Measurements from ENCODE around the gene SH3GL1.

The SH3GL1 gene

DNA sequence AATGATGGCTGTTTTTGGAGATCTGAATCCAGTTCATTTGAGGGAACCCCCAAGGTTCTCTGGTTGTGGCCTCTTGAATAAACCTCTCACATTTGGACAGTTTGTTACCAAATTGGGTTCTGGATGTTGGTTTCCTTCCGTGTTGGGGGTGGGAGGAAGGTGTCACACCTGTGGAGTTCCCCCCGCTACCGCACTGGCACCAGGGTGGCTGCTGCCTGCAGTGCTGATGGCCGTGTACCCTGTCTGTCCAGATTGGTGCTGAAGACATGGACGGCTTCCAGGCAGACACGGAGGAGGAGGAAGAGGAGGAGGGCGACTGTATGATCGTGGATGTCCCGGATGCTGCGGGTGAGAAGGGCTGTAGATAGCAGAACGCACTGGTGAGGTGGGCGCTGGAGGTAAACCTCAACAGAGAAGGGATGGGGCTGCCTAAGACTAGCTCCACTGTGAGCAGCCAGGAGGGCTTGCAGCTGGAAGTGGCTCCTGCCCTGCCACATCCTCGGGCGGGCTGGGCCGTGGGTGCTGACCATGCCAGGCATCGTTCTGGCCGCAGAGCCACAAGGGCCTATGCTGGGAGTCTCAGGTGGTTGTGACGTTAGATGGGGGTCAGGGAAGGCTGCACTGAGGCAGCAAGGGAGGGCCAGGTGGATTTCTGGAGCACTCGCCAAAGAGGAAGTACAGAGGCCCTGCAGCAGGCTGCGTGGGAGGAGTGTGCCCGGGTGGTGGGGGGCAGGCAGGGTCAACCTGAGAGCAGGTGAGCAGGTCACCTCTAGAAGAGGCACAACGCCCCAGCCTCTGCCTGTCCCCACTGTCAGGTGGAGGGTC is 41.9 kb upstream of the SH3GL1 start:
- no peak for TF ChIP-seq ZNF274 (IDR thresholded peaks at IDR 0.05; ENCODE audit: low read depth, low read length)
- H3K4me3 ChIP-seq (ENCODE audit: low read length): no peak overlapping the region

DNA sequence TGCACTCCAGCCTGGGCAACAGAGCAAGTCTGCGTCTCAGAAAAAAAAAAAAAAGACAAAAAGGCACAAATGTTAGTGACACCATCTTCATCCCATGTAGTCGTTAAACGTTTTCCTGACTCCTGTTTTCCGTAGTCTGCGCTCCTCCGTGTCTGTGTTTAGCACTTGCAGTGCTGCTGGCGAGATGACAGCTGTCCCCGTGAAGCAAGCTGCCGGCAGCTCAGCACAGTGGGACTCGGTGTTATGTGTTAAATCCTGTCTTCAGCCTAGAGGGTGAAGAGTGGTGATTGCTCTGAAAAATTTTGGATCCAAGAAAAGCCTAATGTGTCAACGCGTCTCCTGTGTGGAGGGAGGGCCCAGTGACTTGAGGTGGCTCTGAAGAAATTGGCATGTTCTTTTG is 38.9 kb upstream of the SH3GL1 start:
- H3K4me3 ChIP-seq (ENCODE audit: low read length): no peak overlapping the region
- no peak for TF ChIP-seq ZNF274 (IDR thresholded peaks at IDR 0.05; ENCODE audit: low read depth, low read length)

DNA sequence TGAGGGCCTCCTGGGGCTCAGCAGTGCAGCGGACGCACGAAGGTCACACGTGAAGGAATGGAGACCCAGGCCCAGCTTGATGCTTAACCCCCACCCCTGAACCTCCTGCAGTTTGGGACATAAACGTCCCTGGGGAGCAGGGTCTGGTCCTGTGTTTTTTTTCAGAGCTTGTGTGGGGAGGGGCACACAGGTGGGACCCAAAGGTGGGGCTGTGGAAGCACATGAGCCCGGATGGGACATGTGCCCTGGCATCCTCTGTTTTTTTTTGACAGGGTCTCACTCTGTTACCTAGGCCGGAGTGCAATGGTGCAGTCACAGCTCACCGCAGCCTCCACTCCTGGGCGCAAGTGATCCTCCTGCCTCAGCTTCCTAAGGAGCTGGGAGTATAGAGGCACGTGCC is 36.8 kb upstream of the SH3GL1 start:
- no peak overlapping the region for H3K4me3 ChIP-seq (ENCODE audit: low read length)
- TF ChIP-seq ZNF274 (IDR thresholded peaks at IDR 0.05; ENCODE audit: low read depth, low read length): no peak

- TF ChIP-seq ZNF274 (IDR thresholded peaks at IDR 0.05; ENCODE audit: low read depth, low read length): no peak
These were observed 35.9 kb upstream of the SH3GL1 start for GRCh38 chr19:4436231-4436630.

DNA sequence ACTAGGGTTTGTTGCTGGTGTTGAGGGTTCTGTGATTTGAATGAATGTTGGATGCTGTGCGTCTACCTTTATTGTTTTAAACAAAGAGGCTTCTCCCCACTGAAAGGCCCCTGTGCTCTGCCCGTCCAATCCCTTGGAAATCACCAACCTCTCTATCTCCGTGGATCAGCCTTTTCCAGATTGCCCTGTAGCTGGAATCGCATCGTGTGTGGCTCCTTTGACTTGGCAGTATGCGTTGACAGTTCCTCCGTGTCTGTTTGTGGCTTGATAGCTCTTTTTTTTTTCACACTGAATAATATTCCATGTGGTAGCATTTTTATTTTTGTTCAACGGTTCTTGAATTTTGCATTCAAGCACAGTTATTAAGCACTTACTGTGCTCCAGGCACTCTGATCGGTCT is 34.0 kb upstream of the SH3GL1 start:
- no peak overlapping the region for H3K4me3 ChIP-seq (ENCODE audit: low read length)
- no peak for TF ChIP-seq ZNF274 (IDR thresholded peaks at IDR 0.05; ENCODE audit: low read depth, low read length)

More at GRCh38 chr19:4436231-4436630, 35.9 kb upstream of the SH3GL1 start:
- H3K4me3 ChIP-seq (ENCODE audit: low read length): no peak overlapping the region

- no peak for TF ChIP-seq ZNF274 (IDR thresholded peaks at IDR 0.05; ENCODE audit: low read depth, low read length)
- H3K4me3 ChIP-seq (ENCODE audit: low read length): no peak overlapping the region
These were observed 32.7 kb upstream of the SH3GL1 start for GRCh38 chr19:4432918-4433506.

- no peak overlapping the region for H3K4me3 ChIP-seq (ENCODE audit: low read length)
- no peak for TF ChIP-seq ZNF274 (IDR thresholded peaks at IDR 0.05; ENCODE audit: low read depth, low read length)
These were observed 31.7 kb upstream of the SH3GL1 start for GRCh38 chr19:4431808-4432674.

DNA sequence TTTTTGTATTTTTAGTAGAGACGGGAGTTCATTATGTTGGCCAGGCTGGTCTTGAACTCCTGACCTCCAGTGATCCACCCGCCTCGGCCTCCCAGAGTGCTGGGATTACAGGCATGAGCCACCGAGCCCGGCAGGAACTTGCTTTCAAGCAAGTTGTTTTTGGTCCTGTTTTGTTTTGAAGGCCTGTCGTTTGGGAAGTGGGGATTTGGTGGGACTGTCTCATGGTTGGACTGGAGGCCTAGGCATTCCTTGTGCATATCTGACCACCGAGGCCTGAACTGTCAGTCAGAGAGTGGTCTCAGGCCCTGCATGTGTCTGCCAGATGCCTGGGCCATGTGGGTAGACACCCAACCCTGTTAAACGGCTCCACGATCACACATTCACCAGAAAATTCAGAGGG is 30.9 kb upstream of the SH3GL1 start:
- TF ChIP-seq ZNF274 (IDR thresholded peaks at IDR 0.05; ENCODE audit: low read depth, low read length): no peak

DNA sequence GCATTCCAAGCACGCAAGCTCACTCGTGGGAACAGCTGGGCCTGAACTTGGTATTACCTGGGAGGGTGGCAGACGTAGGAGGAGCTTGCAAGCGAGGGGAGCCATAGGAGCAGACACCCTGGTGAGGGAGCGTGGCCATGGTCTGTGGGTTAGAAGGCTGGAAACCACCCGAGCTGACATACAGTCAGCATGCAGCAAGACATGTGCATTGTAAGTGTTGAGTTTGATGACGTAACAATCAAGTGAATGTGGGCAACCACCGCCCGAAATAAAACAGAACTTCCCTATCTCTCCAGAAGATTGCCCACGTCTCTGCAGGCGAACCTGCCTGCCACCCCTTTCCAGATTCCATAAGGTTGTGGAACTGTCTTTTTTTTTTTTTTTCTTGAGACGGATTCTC is 30.4 kb upstream of the SH3GL1 start:
- no peak overlapping the region for H3K4me3 ChIP-seq (ENCODE audit: low read length)
- TF ChIP-seq ZNF274 (IDR thresholded peaks at IDR 0.05; ENCODE audit: low read depth, low read length): no peak

More for the DNA sequence above, 30.9 kb upstream of the SH3GL1 start:
- H3K4me3 ChIP-seq (ENCODE audit: low read length): no peak overlapping the region

DNA sequence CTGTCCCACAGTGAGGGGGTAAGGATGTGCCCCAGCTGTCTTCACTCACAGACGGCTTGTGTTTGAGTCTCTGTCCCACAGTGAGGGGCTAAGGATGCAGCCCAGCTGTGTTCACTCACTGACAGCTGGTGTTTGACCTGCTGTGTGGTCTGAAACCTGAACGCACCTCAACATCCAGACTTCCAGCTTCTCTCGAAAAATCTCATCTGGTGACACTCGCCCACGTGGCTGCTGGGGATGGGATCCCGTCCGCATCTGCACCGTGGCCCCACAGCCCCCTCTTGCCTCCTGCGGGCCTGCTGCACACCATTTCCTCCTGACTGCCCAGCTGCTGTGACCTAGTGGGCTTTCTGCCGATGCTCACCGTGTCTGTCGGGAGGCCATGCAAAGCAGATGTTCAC is 29.4 kb upstream of the SH3GL1 start:
- no peak for TF ChIP-seq ZNF274 (IDR thresholded peaks at IDR 0.05; ENCODE audit: low read depth, low read length)
- no peak overlapping the region for H3K4me3 ChIP-seq (ENCODE audit: low read length)

- no peak overlapping the region for H3K4me3 ChIP-seq (ENCODE audit: low read length)
- TF ChIP-seq ZNF274 (IDR thresholded peaks at IDR 0.05; ENCODE audit: low read depth, low read length): no peak
These were observed 28.9 kb upstream of the SH3GL1 start for GRCh38 chr19:4429256-4429655.

- TF ChIP-seq ZNF274 (IDR thresholded peaks at IDR 0.05; ENCODE audit: low read depth, low read length): no peak
- no peak overlapping the region for H3K4me3 ChIP-seq (ENCODE audit: low read length)
These were observed 28.1 kb upstream of the SH3GL1 start for GRCh38 chr19:4428326-4428975.

DNA sequence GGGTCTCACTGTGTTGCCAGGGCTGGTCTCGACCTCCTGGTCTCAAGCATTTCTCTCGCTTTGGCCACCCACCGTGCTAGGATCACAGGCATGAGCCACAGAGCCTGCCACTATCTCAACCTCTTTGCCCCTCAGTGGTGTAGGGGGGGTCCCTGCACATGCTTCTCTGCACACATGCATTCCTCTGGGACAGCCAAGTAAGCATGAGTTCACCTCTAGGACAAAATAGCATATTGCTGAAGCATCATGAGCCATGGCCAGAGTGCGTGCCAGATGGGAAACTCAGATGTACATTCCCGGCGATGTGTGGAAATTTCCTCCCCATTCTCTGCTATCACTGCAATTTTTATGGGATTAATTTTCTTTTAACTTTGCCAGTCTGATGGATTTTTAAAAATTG is 25.2 kb upstream of the SH3GL1 start:
- H3K4me3 ChIP-seq (ENCODE audit: low read length): no peak overlapping the region
- TF ChIP-seq ZNF274 (IDR thresholded peaks at IDR 0.05; ENCODE audit: low read depth, low read length): no peak
